HG03196 (cell line): ENCODE results near the gene CACNA1C.

Experiments used
- ATAC-seq: cut with Tn5 transposase; IDR thresholded peaks from one replicate; pipeline ENCODE4 v1.9.1; 2021; ENCODE audit not compliant: unreplicated experiment

CACNA1C gene

DNA sequence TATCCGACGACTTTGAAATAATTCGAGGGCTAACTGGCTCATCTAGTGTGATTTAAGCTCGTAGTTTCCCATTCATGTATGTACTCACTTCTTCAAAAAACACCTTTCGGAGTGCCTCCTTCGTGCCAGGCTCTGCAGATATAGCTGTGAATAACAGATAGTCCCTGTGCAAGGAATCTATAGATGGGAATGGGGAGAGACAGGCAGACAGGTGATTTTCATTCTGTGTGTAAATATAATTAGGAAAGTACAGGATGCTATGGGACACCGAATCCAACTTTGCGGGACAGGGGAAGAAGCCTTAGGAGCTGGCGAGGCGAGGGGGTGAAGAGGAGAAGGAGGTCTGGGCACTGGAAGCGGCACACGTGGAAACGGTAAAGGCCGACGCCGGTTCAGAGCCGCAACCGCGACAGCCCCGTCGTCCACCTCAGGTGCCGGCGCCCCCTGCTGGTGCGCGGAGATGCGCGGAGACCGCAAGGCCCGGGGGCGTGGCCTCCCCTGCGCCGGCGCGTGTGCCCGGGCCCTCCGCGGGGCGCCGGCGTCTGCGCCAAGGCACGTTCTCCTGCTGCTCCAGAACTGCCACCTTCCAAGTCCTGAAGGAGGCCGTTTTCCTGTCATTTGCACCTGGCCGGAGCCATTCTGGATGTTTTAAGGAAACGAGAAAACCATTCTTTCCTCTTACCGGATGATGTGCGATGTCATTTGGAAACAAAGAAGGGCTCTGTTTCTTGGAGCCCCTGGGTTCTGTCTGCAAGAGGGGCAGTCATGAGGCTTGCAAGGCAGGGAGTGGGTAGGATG lies 18.0 kb upstream of the CACNA1C start:
- no peak for ATAC-seq

DNA sequence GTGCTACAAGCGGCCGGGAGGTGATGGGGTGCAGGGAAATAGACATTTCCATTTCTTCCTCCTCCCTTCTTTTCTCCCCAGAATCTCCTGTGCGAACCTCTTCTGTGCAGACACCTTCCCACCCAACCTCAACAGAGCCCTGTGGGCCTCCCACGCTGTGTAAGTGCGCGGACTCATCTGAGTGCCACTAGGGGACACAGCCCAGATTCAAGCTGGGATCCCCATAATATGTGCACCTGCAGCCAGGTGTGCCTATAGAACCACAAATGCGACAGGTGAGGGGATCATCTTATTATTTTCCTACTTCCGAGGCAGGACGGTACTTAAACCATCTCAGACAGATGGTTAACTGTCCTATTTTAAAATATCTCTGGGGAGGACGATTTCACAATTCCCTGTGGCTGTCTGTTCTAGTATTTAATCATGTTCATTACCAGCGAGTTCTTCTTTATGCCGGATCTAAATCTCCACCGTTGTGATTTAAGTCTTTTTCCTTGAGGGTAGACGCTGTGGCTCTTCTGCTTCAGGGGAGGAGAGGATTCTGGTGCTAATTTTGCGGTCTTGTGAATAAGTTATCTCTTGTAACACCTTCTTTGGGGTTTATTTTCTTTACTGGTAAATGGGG lies 17.2 kb upstream of the CACNA1C start:
- ATAC-seq, result no peak

GRCh38 chr12:2039034-2039433 lies 13.8 kb upstream of the CACNA1C start:
- no peak for ATAC-seq

DNA sequence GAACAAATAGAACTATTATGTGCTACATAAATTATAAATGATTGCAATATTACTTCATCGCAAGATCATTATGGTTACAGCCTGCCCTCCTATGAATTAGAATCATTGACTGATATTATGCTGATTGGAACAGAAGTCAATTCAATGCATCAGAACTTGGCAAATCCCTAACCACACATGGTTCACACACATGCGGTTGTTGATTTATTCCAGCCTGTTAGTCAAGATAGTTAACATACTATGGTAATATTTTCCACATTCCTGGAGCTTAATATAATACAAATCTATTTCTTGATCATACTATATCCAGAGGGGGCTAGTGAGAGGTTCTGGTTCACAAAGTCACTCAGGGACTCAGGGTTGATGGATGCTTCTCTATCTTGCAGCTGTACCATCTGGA lies 9.7 kb upstream of the CACNA1C start:
- ATAC-seq, result no peak

- ATAC-seq, result no peak
Measured at GRCh38 chr12:2044165-2044564, 8.6 kb upstream of the CACNA1C start.

DNA sequence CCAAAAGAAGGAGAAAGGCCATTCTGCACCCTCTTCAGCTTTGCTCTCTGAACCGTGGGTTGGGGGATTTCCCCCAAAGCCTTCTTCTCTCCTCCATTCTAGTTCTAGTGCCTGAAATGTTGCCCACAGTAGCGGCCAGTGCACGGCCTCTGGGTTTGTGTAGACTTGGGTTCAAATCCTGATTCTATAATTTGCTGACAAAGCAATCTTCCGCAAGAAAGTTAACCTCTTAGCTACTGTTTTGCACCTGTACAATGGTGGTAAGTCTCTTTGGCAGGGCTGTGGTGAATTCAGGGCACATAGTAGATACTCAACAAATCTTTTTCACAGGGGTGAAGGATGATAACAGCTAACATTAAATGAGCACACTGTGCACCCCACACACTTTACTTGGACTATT lies 5.8 kb upstream of the CACNA1C start:
- no peak for ATAC-seq

DNA sequence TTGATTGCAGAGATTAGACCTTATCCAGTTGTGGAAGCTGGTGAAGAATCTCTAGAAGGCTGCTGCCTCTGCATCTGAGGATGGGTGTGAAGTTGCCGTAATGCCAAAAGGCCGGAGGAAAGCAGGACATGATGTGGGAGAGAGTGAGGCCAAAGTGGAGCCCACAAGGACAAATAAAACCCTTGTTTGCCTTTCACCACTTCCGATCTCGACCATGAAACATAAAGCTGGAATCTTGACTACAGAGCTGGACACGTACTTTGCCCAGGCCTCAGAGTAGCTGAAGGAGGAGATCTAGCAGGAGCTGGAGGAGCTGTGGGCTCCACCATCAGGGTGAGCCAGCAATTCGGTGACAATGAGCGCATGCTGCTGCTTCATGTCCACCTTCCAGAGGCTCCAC lies 5.0 kb upstream of the CACNA1C start:
- no peak for ATAC-seq

GRCh38 chr12:2049604-2050540 lies 2.9 kb upstream of the CACNA1C start:
- ATAC-seq, result no peak

GRCh38 chr12:2051700-2052621 lies 826 bp upstream of the CACNA1C start:
- no peak for ATAC-seq

GRCh38 chr12:2053691-2054090 lies 904 bp downstream of the CACNA1C start:
- ATAC-seq, result no peak

- ATAC-seq, result no peak
Measured at GRCh38 chr12:2054091-2055018, 1.6 kb downstream of the CACNA1C start.

DNA sequence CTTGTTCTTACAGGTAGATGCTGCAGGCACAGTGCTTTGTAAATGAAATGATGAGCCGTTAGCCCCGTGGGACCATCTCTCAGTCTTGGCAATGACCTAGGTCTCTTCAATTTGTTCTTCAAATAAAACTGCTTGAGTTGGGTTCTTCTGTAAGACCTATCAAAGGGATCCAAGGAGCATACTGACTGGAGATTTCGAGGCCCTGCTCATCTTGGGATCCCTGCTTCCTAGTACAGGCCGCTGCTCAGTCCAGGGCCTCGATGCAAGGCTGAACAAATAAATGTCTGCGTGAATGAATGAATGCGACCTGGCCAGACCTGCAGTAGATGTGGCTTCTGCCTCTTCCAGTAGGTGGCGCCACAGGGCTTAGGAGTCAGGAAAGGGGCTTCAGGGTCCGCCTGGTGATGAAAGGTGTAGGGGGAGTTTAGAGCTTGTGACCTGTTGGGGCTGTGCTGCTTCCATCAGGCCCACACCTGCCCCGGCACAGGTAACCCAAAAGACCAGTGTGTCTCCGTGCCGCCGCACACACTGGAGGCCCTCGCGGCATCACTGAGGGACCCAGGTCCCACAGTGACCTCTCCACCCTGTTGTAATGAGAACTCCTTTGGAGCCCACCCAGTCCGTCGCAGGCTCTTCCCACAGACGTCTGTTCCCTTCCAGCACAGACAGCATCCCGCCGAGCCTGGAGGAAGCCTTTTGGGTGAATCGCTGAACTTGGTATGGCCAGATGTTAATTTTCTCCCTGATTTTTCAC lies 4.4 kb downstream of the CACNA1C start:
- ATAC-seq, result no peak

GRCh38 chr12:2057795-2058408 lies 5.1 kb downstream of the CACNA1C start:
- ATAC-seq, result no peak

DNA sequence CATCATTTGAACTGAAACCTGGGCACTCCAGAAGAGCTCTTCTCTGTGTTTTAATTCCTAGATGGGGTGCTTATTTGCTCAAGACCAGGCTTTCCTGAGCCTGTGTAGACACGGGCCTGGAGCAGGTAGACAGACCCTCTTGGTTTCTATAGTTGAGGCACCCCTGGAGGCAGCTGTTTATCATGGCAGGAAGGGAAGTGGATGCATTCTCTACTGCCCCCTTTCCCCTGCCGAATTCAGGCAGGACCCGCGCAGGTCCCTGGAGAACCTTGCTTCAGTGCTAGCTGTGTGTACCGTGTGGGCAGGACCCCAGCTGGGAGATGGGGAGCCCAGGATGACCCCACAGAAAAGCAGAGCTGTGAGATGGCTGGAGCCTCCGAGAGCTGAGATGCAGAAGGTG lies 6.0 kb downstream of the CACNA1C start:
- ATAC-seq, result no peak

DNA sequence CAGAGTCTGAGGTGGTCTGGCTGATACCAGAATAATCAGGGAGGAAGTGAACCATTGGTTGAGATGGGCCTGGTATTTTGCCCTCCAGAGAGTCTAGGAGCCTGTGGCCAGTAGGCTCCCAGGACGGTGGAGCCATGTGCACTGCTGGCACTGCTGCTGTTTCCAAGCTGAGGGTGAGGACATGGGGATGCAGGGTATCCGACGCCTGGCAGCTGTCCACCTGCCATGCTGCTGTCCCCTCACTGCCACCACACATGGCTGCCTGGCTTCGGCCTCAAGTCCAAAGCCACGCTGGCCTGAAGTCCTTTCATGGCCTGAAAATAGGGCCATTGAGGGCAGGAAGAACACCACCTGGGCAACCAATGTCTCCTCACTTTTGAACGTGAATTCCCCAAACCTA lies 8.6 kb downstream of the CACNA1C start:
- no peak for ATAC-seq

- no peak for ATAC-seq
Measured at GRCh38 chr12:2064071-2064507, 11.3 kb downstream of the CACNA1C start.

DNA sequence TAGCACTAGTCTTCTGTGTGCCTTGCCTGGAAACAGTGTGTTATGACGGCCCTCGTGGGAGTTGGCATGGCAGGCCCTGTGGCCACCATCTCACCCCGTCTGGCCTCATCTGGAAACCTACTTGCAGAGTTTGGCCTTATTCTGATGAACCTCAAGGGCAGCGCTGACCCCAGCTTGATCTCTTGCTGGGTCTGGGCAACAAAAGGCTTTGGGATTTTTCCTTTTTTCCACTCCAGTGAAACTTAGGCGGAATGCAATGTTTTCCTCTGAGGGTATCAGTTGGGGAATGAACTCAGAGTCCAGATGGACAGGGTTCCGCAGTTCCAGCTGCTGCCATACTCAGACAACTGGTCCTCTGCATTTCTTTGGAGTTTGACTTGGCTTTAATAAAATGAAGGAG lies 15.9 kb downstream of the CACNA1C start:
- no peak for ATAC-seq

- no peak for ATAC-seq
Measured at GRCh38 chr12:2070440-2071045, 17.8 kb downstream of the CACNA1C start.
